ENCODE results near the gene MBOAT1.

GRCh38 chr6:20096536-20096935 lies 115.7 kb downstream of the MBOAT1 start:
- TF ChIP-seq CTCF (IDR thresholded peaks at IDR 0.05) (no peak), POLR2A (IDR thresholded peaks at IDR 0.05) (no peak)
